ENCODE data around the gene RORB.

DNA sequence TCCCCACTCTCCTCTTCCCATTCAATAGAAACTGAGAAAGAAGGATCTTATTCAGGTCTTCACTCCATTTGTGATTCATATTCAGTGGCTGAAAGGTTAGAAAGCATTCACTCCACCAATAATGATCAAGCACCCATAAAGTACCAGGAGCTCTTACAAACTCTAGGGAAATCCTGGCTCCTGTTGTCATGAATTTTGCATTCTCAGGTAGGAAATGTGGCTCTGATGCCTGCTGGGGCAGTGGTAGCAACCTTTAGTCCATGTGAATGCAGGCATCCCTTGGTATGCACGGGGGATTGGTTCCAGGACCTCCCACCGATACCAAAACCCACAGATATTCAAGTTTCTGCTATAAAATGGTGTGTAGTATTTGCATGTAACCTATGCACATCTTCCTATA lies 3.6 kb upstream of the RORB start:
- TF ChIP-seq, protein P1, sequence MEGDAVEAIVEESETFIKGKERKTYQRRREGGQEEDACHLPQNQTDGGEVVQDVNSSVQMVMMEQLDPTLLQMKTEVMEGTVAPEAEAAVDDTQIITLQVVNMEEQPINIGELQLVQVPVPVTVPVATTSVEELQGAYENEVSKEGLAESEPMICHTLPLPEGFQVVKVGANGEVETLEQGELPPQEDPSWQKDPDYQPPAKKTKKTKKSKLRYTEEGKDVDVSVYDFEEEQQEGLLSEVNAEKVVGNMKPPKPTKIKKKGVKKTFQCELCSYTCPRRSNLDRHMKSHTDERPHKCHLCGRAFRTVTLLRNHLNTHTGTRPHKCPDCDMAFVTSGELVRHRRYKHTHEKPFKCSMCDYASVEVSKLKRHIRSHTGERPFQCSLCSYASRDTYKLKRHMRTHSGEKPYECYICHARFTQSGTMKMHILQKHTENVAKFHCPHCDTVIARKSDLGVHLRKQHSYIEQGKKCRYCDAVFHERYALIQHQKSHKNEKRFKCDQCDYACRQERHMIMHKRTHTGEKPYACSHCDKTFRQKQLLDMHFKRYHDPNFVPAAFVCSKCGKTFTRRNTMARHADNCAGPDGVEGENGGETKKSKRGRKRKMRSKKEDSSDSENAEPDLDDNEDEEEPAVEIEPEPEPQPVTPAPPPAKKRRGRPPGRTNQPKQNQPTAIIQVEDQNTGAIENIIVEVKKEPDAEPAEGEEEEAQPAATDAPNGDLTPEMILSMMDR (IDR thresholded peaks at IDR 0.05; ENCODE audit: insufficient read depth, low read depth, low read length), result no peak
- TF ChIP-seq EZH2 (IDR thresholded peaks at IDR 0.05; ENCODE audit: insufficient read depth, low read length), result no peak

All from astrocyte (in vitro differentiated cells and primary cell).